GM12801 (cell line): Measurements from ENCODE around the gene TMTC1.

ENCODE experiments used
- TF ChIP-seq, protein P1 (sequence below): IDR thresholded peaks from one replicate; pipeline ENCODE4 v1.5.1; 2011; ENCODE audit warnings: control low read depth; ENCODE audit not compliant: insufficient read length; ENCODE audit errors: extremely low read depth

TMTC1 gene

DNA sequence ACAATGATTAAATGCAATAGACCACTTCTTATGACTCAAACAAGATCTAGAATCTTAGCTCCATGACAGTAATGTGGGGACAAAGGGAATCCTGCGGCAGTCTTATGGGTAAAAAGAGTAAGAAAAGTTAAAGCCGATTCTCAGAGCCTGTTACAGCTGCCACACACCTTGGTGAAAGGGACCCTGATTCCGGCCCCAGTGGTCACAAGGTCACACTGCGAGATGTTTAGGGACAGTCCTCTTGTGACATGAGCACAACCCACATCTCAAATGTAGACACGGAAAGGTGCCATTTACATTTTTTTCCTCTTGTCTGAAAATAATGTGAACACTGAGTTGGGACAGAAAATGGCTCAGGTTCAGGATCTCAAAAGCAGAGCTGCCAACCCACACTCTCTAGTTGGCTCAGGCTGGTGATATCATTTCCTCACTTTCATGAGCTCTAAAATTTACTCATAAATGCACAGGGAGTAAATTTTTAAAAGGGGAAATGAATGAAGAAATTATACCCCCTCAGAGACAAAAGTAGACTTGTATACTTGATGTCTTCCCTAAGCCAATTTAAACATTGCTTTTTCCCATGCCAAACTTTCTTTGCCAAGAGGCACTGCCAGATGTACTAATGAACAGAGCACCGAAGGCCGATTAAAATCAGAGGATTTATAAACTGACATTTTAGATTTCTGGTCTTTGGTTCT, 173.1 kb downstream of the TMTC1 start:
- TF ChIP-seq, protein P1, sequence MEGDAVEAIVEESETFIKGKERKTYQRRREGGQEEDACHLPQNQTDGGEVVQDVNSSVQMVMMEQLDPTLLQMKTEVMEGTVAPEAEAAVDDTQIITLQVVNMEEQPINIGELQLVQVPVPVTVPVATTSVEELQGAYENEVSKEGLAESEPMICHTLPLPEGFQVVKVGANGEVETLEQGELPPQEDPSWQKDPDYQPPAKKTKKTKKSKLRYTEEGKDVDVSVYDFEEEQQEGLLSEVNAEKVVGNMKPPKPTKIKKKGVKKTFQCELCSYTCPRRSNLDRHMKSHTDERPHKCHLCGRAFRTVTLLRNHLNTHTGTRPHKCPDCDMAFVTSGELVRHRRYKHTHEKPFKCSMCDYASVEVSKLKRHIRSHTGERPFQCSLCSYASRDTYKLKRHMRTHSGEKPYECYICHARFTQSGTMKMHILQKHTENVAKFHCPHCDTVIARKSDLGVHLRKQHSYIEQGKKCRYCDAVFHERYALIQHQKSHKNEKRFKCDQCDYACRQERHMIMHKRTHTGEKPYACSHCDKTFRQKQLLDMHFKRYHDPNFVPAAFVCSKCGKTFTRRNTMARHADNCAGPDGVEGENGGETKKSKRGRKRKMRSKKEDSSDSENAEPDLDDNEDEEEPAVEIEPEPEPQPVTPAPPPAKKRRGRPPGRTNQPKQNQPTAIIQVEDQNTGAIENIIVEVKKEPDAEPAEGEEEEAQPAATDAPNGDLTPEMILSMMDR: no peak

DNA sequence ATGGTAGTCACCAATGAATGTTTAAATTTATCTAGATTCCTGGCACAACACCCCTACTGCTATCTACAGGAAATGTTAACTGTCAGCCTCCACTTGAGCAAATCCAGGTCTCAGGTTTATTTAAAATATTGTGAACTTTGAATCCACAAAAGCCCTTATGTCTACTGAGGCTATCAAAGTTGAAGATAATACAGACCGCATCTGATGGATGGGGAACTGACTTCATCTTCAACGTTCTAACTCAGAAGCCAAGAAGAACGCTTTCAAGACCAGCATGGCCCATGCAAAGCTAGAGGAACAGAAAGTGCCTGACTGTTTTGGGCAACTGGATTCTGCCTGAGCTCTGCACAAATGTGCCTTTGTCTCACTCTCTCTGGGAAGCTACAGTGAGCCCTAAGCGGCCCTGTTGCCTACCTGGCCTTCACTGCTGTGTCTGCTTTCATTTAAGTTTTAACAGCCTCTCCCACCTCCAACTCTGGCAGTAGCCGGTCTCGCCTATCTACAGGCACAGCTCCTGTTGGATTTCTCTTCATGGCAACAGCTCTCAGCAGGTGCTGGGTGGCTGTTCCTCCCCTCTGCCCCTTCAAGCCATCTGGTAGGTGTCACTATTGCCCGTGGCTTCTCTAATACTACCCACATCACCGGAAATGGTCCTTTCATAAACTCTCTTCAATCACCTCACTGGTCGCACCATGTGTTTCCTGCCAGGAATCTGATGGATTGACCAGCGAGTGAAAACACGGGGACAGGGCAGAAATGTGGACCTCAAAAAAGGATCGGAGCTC, 174.1 kb downstream of the TMTC1 start:
- TF ChIP-seq, protein P1: no peak

DNA sequence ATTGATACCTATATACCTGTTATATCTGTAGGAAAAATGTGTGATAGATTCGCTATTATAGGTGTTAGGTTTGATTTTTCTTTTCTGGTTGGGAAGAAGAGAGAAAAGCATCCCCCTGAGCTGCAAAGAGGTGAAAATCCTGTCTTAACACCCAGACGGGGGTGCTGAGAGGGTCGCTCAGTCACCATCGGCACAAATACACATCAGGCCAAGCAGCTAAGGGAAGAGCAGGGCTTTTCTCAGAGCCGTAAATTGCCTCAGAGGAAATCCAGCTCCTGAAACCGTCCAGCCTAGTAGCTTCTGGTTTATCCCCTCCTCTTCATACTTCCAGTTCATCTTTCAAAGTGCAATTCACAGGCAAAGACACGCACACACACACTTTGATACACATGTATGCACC, 175.2 kb downstream of the TMTC1 start:
- TF ChIP-seq, protein P1: no peak

DNA sequence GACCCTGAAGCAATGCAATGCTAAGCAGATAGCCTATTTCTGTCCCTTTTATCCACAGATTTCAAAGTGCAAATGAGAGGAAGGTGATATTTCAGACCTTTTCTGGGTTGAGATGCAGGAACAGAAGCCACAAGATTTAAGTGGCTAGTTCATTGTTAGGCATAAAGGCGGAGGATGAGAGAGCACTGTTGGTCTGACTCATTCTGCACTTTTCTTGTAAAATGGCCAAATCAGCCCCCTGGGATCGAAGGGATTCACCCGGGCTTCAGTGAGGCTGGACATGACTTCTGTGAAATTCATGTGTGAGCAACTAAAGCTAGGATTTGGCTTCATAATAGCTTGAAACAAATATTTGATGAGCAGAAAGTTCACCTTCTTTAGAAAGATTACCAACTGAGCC, 184.4 kb downstream of the TMTC1 start:
- TF ChIP-seq, protein P1: no peak

DNA sequence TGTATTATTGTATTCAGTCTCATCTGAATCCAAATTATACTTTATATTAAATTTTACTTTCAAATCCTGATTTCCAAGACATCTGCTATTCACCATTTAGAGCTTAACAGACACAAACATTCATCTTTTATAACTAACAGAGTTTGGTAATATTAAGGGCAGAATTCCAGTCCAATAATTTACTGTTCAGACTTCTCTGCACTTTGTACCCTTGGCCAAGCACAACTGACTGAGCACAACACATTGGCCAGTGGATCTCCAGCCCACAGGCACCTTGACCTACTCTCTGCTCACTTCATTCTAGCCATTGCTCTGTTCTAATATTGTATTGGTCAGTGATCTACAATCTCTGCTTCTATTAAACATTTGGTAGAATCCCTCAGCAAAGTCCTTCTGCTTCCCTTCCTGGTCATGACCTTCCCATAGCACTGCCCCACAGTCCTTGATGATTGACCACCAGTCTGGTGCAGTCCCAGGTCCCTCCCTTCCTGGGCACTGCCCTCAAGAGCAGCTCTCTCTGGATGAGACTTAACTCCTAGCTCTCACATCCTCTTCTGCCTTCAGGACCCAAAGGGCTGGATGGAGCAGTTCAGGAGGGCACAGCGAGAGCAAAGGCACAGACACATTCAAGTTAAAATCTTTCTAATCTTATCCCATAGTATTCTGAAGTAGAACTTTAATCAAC, 188.5 kb downstream of the TMTC1 start:
- TF ChIP-seq, protein P1: no peak

DNA sequence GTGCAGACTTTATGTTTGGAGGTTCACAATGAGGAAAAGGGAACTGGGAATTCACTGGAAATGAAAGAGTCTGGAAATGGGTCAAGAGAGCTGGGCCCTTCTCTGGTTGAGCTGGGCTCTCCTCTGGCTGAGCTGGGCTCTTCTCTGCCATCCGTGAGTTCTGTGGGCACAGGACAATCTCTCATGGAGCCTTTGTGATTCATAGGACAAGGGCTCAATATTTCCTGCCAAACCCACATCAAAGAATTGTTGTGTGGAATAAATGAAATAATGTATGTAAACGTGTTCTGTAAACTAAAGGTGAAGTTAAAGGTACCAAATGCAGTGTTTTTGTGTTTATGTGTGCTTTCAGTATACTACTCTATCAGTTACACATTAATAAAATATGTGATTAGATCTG, 190.7 kb downstream of the TMTC1 start:
- TF ChIP-seq, protein P1: no peak
